Measurements from ENCODE around the gene PTPRO.
"Not testable (repeated sequence)": the region's sequence is repeated elsewhere in the genome, so short reads cannot be mapped to it uniquely, and the experiment has no call there.

Gene PTPRO

GRCh38 chr12:15608406-15608805, 286.1 kb downstream of the PTPRO start:
- Histone ChIP-seq H3K4me3 (IDR thresholded peaks at IDR 0.05; ENCODE audit: insufficient read depth, low read depth, low read length) (no peak overlapping the region), H4K20me1 (ENCODE audit: insufficient read depth) (no peaks in the 10 kb centered on the region), H3K9ac (no peak overlapping the region), H3K4me2 (no peak overlapping the region), H3K27ac (no peak overlapping the region), H3K27me3 (ENCODE audit: insufficient read depth, low read depth) (no peaks in the 10 kb centered on the region), H3K79me2 (ENCODE audit: insufficient read depth, low read depth) (no peaks in the 10 kb centered on the region), H3K36me3 (ENCODE audit: insufficient read depth) (no peaks in the 10 kb centered on the region), H2AFZ (ENCODE audit: low read depth) (no peak overlapping the region), H3K4me1 (ENCODE audit: low read depth, poor library complexity, severe bottlenecking) (peaks cover 8% of the 10 kb centered on the region)
- no peak for TF ChIP-seq CTCF (conservative IDR thresholded peaks at IDR 0.05; ENCODE audit: low read depth, low read length)

DNA sequence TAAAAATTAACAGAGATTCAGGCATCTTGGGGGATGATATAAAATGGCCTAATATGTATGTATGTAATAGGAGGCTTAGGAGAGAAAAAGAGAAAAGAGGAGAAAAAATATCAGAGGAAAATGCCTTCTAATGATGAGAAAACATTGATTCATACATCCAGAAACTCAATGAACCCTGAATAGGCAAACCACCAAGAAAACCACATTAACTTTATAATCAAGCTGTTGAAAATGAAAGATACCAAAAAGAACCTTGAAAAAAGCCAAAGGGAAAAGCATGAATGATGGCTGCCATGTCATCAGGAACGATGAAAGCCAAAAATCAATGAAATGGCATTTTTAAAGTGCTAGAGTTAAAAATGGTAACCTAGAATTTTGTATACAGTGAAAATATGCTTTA, 286.6 kb downstream of the PTPRO start:
- no peak overlapping the region for H3K9ac ChIP-seq
- peaks cover 8% of the 10 kb centered on the region for H3K4me1 ChIP-seq (ENCODE audit: low read depth, poor library complexity, severe bottlenecking)
- H3K27ac ChIP-seq = no peak overlapping the region
- H3K36me3 ChIP-seq (ENCODE audit: insufficient read depth) = no peaks in the 10 kb centered on the region
- H3K4me3 ChIP-seq (IDR thresholded peaks at IDR 0.05; ENCODE audit: insufficient read depth, low read depth, low read length) = no peak overlapping the region
- H3K4me2 ChIP-seq = no peak overlapping the region
- no peaks in the 10 kb centered on the region for H4K20me1 ChIP-seq (ENCODE audit: insufficient read depth)
- H2AFZ ChIP-seq (ENCODE audit: low read depth) = no peak overlapping the region
- H3K79me2 ChIP-seq (ENCODE audit: insufficient read depth, low read depth) = no peaks in the 10 kb centered on the region
- TF ChIP-seq CTCF (conservative IDR thresholded peaks at IDR 0.05; ENCODE audit: low read depth, low read length) = no peak
- no peaks in the 10 kb centered on the region for H3K27me3 ChIP-seq (ENCODE audit: insufficient read depth, low read depth)

DNA sequence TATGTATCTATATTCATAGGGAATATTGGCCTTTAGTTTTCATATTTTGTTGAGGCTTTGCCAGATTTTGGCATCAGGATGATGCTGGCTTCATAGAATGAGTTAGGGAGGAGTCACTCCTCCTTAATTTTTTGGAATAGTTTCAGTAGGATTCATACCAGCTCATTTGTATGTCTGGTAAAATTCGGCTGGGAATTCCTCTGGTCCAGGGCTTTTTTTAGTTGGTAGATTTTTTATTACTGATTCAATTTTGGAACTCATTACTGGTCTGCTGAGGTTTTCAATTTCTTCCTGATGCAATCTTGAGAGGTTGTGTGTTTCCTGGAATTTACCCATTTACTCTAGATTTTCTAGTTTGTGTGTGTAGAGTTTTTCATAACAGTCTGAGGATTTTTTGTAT, 291.7 kb downstream of the PTPRO start:
- H3K27me3 ChIP-seq (ENCODE audit: insufficient read depth, low read depth) = no peaks in the 10 kb centered on the region
- no peak overlapping the region for H3K4me2 ChIP-seq
- no peak for TF ChIP-seq CTCF (conservative IDR thresholded peaks at IDR 0.05; ENCODE audit: low read depth, low read length)
- peaks cover 3% of the 10 kb centered on the region for H3K4me1 ChIP-seq (ENCODE audit: low read depth, poor library complexity, severe bottlenecking)
- H3K27ac ChIP-seq = no peak overlapping the region
- H2AFZ ChIP-seq (ENCODE audit: low read depth) = no peak overlapping the region
- no peaks in the 10 kb centered on the region for H3K36me3 ChIP-seq (ENCODE audit: insufficient read depth)
- H3K79me2 ChIP-seq (ENCODE audit: insufficient read depth, low read depth) = no peaks in the 10 kb centered on the region
- no peaks in the 10 kb centered on the region for H4K20me1 ChIP-seq (ENCODE audit: insufficient read depth)
- no peak overlapping the region for H3K9ac ChIP-seq
- H3K4me3 ChIP-seq (IDR thresholded peaks at IDR 0.05; ENCODE audit: insufficient read depth, low read depth, low read length) = no peak overlapping the region

GRCh38 chr12:15616495-15616894, 294.2 kb downstream of the PTPRO start:
- not testable (repeated sequence) for H3K36me3 ChIP-seq (ENCODE audit: insufficient read depth); H3K27ac ChIP-seq; H3K4me2 ChIP-seq; H2AFZ ChIP-seq (ENCODE audit: low read depth); H3K79me2 ChIP-seq (ENCODE audit: insufficient read depth, low read depth); H3K4me3 ChIP-seq (IDR thresholded peaks at IDR 0.05; ENCODE audit: insufficient read depth, low read depth, low read length); H4K20me1 ChIP-seq (ENCODE audit: insufficient read depth); H3K27me3 ChIP-seq (ENCODE audit: insufficient read depth, low read depth); H3K4me1 ChIP-seq (ENCODE audit: low read depth, poor library complexity, severe bottlenecking); H3K9ac ChIP-seq

GRCh38 chr12:15620741-15621539, 298.6 kb downstream of the PTPRO start:
- Histone ChIP-seq H3K79me2 (ENCODE audit: insufficient read depth, low read depth) (no peaks in the 10 kb centered on the region), H4K20me1 (ENCODE audit: insufficient read depth) (no peaks in the 10 kb centered on the region), H3K36me3 (ENCODE audit: insufficient read depth) (no peaks in the 10 kb centered on the region), H3K4me3 (IDR thresholded peaks at IDR 0.05; ENCODE audit: insufficient read depth, low read depth, low read length) (no peak overlapping the region), H2AFZ (ENCODE audit: low read depth) (no peak overlapping the region), H3K4me1 (ENCODE audit: low read depth, poor library complexity, severe bottlenecking) (no peaks in the 10 kb centered on the region), H3K4me2 (no peak overlapping the region), H3K9ac (no peak overlapping the region), H3K27me3 (ENCODE audit: insufficient read depth, low read depth) (no peaks in the 10 kb centered on the region), H3K27ac (no peak overlapping the region)
- TF ChIP-seq CTCF (conservative IDR thresholded peaks at IDR 0.05; ENCODE audit: low read depth, low read length) = no peak
